C4-2B (cell line): ENCODE results near the gene ANKRD61.

Experiments used
- CTCF ChIP-seq: fragments of 450-650 bp; conservative IDR thresholded peaks from 2 replicates; pipeline ENCODE4 v1.5.1; 2017; ENCODE audit warnings: mild to moderate bottlenecking
- ZFX ChIP-seq: fragments of 450-650 bp; IDR thresholded peaks from 2 replicates; pipeline ENCODE4 v1.6.1; 2017

GRCh38 chr7:6007386-6007785 is 23.8 kb upstream of the ANKRD61 start:
- TF ChIP-seq CTCF (no peak), ZFX (no peak)
